Calu3 (cell line): ENCODE data around the gene MEGF9. TPM values are rescaled to one million over a fixed set of nuclear protein-coding genes. Genes with fewer than 3 reads are reported as not detected.
"Not testable (repeated sequence)": the region's sequence is repeated elsewhere in the genome, so short reads cannot be mapped to it uniquely, and the experiment has no call there.

ENCODE experiments used
- BruUV-seq: library from RNA; stranded (reverse); fragments of 400-500 nt; replicated peaks from 2 replicates; lab custom pipeline; 2021; lab: Mats Ljungman, UMichigan
- CTCF ChIA-PET: fragments of 300-600 bp; sonication (Branson Sonifier 250); formaldehyde crosslinking; loops from one replicate; lab custom pipeline; 2022; ENCODE audit warnings: antibody characterized with exemption; lab: Charles Lee
- DNase-seq: peaks from one replicate; pipeline ENCODE4 v3.0.0; 2022
- H3K27ac Mint-ChIP-seq: one replicate; pipeline ENCODE4 v1.8.0; 2022; ENCODE audit warnings: mixed read lengths; ENCODE audit not compliant: unreplicated experiment
- H3K27me3 Mint-ChIP-seq: one replicate; pipeline ENCODE4 v1.8.0; 2022; ENCODE audit warnings: mixed read lengths; ENCODE audit not compliant: unreplicated experiment
- H3K36me3 Mint-ChIP-seq: one replicate; pipeline ENCODE4 v1.8.0; 2022; ENCODE audit warnings: mild to moderate bottlenecking, moderate library complexity, mixed read lengths; ENCODE audit not compliant: insufficient read depth, unreplicated experiment
- H3K4me1 Mint-ChIP-seq: one replicate; pipeline ENCODE4 v1.8.0; 2022; ENCODE audit warnings: mild to moderate bottlenecking, low read depth, mixed read lengths; ENCODE audit not compliant: unreplicated experiment
- H3K4me3 Mint-ChIP-seq: one replicate; pipeline ENCODE4 v1.8.0; 2022; ENCODE audit warnings: mild to moderate bottlenecking, low read depth, moderate library complexity, mixed read lengths; ENCODE audit not compliant: unreplicated experiment
- H3K9me3 Mint-ChIP-seq: one replicate; pipeline ENCODE4 v1.8.0; 2022; ENCODE audit warnings: low read depth, mixed read lengths; ENCODE audit not compliant: unreplicated experiment
- CTCF ChIP-seq: fragments of 200-600 bp; IDR thresholded peaks from one replicate; pipeline ENCODE4 v1.8.0; 2022; ENCODE audit warnings: antibody characterized with exemption; ENCODE audit not compliant: unreplicated experiment
- intact Hi-C: fragments of 100-400 bp; cut with micrococcal nuclease; formaldehyde crosslinking; loops from one replicate; pipeline ENCODE4 v1.10.0; 2022; ENCODE audit not compliant: unreplicated experiment
- total RNA-seq: library from RNA; stranded (reverse); gene quantifications from 2 replicates; pipeline ENCODE4 v1.2.3, GENCODE V29; 2022

The MEGF9 gene
- total RNA-seq, 1 experiment from 2014 or later: 7.1 TPM

- Mint-ChIP-seq H3K36me3 (peaks cover 4% of the 10 kb centered on the region), H3K27me3 (no peaks in the 10 kb centered on the region), H3K27ac (no peak overlapping the region), H3K9me3 (no peaks in the 10 kb centered on the region), H3K4me3 (no peak overlapping the region), H3K4me1 (no peaks in the 10 kb centered on the region)
- no peak for DNase-seq
- CTCF ChIA-PET: no interaction called here
- no TSS peak for BruUV-seq
- TF ChIP-seq CTCF: no peak
- intact Hi-C loops: no loop called here
Measured at GRCh38 chr9:120557205-120557604, 157.1 kb downstream of the MEGF9 start.

- no TSS peak for BruUV-seq
- Mint-ChIP-seq H3K4me1 (no peaks in the 10 kb centered on the region), H3K36me3 (peaks cover 4% of the 10 kb centered on the region), H3K4me3 (no peak overlapping the region), H3K27ac (no peak overlapping the region), H3K9me3 (no peaks in the 10 kb centered on the region), H3K27me3 (no peaks in the 10 kb centered on the region)
- no peak for TF ChIP-seq CTCF
- intact Hi-C loops: no loop called here
- no peak for DNase-seq
- CTCF ChIA-PET: no interaction called here
Measured at GRCh38 chr9:120556775-120557174, 157.5 kb downstream of the MEGF9 start.

- Mint-ChIP-seq H3K27ac (no peak overlapping the region), H3K9me3 (no peaks in the 10 kb centered on the region), H3K36me3 (peaks cover 4% of the 10 kb centered on the region), H3K4me3 (no peak overlapping the region), H3K27me3 (no peaks in the 10 kb centered on the region), H3K4me1 (no peaks in the 10 kb centered on the region)
- CTCF ChIA-PET: no interaction called here
- TF ChIP-seq CTCF: no peak
- DNase-seq: no peak
- BruUV-seq: no TSS peak
- intact Hi-C loops: no loop called here
Measured at GRCh38 chr9:120555839-120556238, 158.4 kb downstream of the MEGF9 start.

- CTCF ChIA-PET, BruUV-seq, H3K4me3 Mint-ChIP-seq, H3K9me3 Mint-ChIP-seq, H3K36me3 Mint-ChIP-seq, intact Hi-C loops, H3K27ac Mint-ChIP-seq, H3K4me1 Mint-ChIP-seq, H3K27me3 Mint-ChIP-seq, DNase-seq: not testable (repeated sequence)
Measured at GRCh38 chr9:120552210-120552704, 162.0 kb downstream of the MEGF9 start.

Other genes starting within 250 kb of the MEGF9 start
- 40.7 and 43.1 TPM in 2 replicates for gene CDK5RAP2, start 134.3 kb downstream of the MEGF9 start, total RNA-seq
- 40.7 and 44.8 TPM in 2 replicates for gene FBXW2, start 78.9 kb upstream of the MEGF9 start, total RNA-seq
- 34.0 and 34.2 TPM in 2 replicates for gene PSMD5, start 128.5 kb upstream of the MEGF9 start, total RNA-seq
- 37.2 and 44.5 TPM in 2 replicates for gene PHF19, start 162.7 kb upstream of the MEGF9 start, total RNA-seq
- 1.5 and 1.6 TPM in 2 replicates for gene TRAF1, start 212.3 kb upstream of the MEGF9 start, total RNA-seq